K562 (cell line): ENCODE results near the gene BCL10. TPM values are rescaled to one million over a fixed set of nuclear protein-coding genes. Genes with fewer than 3 reads are reported as not detected.
A peak's percentile ranks its signal among the peaks of the same experiment; 100 is the strongest.

Experiments
- CAMTA2 ChIP-seq: fragments of 250-450 bp; sonication (Bioruptor Pico); conservative IDR thresholded peaks from 2 replicates; pipeline ENCODE4 v1.5.1; 2022
- ELF2 ChIP-seq: fragments of 250-450 bp; sonication (Bioruptor Pico); IDR thresholded peaks from 2 replicates; pipeline ENCODE4 v1.5.0; 2021; ENCODE audit warnings: mild to moderate bottlenecking
- FOXP1 ChIP-seq: sonication (generic); formaldehyde crosslinking; IDR thresholded peaks from 2 replicates; pipeline ENCODE4 v1.8.0; 2022; ENCODE audit warnings: mild to moderate bottlenecking, missing genetic modification reagents
- HNRNPL ChIP-seq: fragments of 200-400 bp; formaldehyde crosslinking; IDR thresholded peaks from 2 replicates; pipeline ENCODE4 v1.6.1; 2017; ENCODE audit warnings: low read depth, mild to moderate bottlenecking, low read length
- LCOR ChIP-seq: sonication (generic); formaldehyde crosslinking; IDR thresholded peaks from 2 replicates; pipeline ENCODE4 v1.8.0; 2022; ENCODE audit warnings: mild to moderate bottlenecking, missing genetic modification reagents
- MEF2A ChIP-seq: IDR thresholded peaks from 2 replicates; pipeline ENCODE4 v1.6.1; 2011; ENCODE audit warnings: low read depth, mild to moderate bottlenecking, low read length, moderate library complexity; ENCODE audit not compliant: control insufficient read depth
- RBM34 ChIP-seq: fragments of 200-400 bp; formaldehyde crosslinking; IDR thresholded peaks from 2 replicates; pipeline ENCODE4 v1.6.1; 2018; ENCODE audit warnings: low read length, borderline replicate concordance; ENCODE audit not compliant: insufficient read depth
- SREBF1 ChIP-seq: fragments of 150-350 bp; IDR thresholded peaks from 2 replicates; pipeline ENCODE4 v1.6.1; 2014; ENCODE audit warnings: antibody characterized with exemption, low read depth, low read length, borderline replicate concordance
- polyA plus RNA-seq, 8 experiments: library from polyadenylated mRNA; depleted of rRNA in 4 of 8; stranded (reverse) in 5 of 8; unstranded in 3 of 8; fragments of >200 nt; fragmentation: Nextera tagmentation in 2 of 8; fragmentation: Illumina TruSeq in 1 of 8; extraction: Ambion mirVana in 2 of 8; extraction: Trizol in 1 of 8; gene quantifications; 2 replicates each; pipeline versions ENCODE4 v1.2.1 to v1.2.3, GENCODE V29; 2011 to 2014; ENCODE audit warnings: inconsistent platforms in 1 of 8, missing spikeins in 1 of 8
- total RNA-seq, 7 experiments: library from RNA; depleted of rRNA in 6 of 7; stranded (reverse); fragments of >200 nt in 6 of 7; fragmentation: Illumina TruSeq in 2 of 7; extraction: Trizol in 2 of 7; gene quantifications; 2 replicates each; pipeline versions ENCODE4 v1.2.1 to v1.2.3, GENCODE V29; 2011 to 2021; ENCODE audit warnings: low replicate concordance in 1 of 7
- TF ChIP-seq, protein P1 (sequence below), 2 experiments: fragments of 250-450 bp in 1 of 2; fragments of 450-650 bp in 1 of 2; sonication (Bioruptor Pico) in 1 of 2; IDR thresholded peaks; 2 replicates each; pipeline versions ENCODE4 v1.6.1 to v1.8.0; 2016 to 2021; ENCODE audit warnings: mild to moderate bottlenecking in 2 of 2, moderate library complexity in 2 of 2, missing compliant biosample characterization in 1 of 2, missing genetic modification characterization in 1 of 2
- TF ChIP-seq, protein P2 (sequence below): sonication (generic); formaldehyde crosslinking; IDR thresholded peaks from 2 replicates; pipeline ENCODE4 v1.8.0; 2022; ENCODE audit warnings: mild to moderate bottlenecking, missing genetic modification reagents
- TF ChIP-seq, protein P3 (sequence below): fragments of 250-450 bp; sonication (Bioruptor Pico); IDR thresholded peaks from 2 replicates; pipeline ENCODE4 v1.4.0; 2020; ENCODE audit warnings: mild to moderate bottlenecking, moderate library complexity
- TF ChIP-seq, protein P4 (sequence below): sonication (generic); formaldehyde crosslinking; IDR thresholded peaks from 2 replicates; pipeline ENCODE4 v1.8.0; 2022; ENCODE audit warnings: missing genetic modification reagents, mild to moderate bottlenecking, borderline replicate concordance

BCL10 gene
- total and polyA plus RNA-seq, 9 of the 15 experiments (the other 6 are each of a cell fraction or from before 2014, with no cell fraction given) = 8.0 to 19.4 (median 12.3) TPM

DNA sequence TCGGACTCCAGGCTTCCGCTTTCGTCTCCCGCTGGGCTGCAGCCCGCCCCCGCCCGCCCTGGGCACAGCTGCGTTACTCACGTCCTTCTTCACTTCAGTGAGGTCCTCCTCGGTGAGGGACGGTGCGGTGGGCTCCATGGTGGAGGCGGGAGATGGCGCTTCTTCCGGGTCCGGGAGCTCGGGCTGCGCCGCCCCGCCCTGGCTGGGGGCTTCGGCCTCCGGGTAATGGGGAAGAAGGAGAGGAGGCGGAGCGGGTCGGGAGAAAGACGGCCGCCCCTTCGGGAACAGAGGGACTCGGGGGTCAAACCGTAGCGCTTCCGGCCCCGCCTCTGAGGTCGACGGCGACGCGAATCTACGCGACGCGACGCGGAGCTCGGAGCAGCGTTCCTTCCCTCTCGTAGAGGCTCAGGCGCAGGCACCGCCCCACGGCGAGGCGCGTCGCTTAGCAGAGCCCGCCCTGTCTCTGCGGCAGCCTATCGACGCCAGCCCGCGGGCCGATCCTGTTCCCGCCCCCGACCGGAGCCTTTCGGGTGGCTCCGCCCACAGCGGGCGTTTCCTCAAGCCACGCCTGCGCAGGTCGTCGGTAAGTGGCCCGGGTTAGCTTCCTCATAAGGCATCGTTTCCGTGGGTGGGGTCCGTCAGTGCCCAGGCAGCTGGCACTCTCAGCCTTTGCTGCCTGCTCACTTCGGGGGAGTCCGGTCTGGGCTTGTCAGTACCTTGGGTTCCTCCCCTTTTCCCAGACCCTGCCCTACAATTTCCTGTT is at the start of gene BCL10 (continued):
- TF ChIP-seq, protein P1, sequence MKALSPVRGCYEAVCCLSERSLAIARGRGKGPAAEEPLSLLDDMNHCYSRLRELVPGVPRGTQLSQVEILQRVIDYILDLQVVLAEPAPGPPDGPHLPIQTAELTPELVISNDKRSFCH (CRISPR knock-in tag; IDR thresholded peaks at IDR 0.05) = no peak
- TF ChIP-seq, protein P1 (tag; IDR thresholded peaks at IDR 0.05) = no peak
- TF ChIP-seq MEF2A (no peak), LCOR (CRISPR knock-in tag) (peak; percentile 54; the same call in 1 of the 2 replicates), CAMTA2 (CRISPR knock-in tag) (no peak), FOXP1 (peak; percentile 33), HNRNPL (no peak), SREBF1 (no peak), ELF2 (peak; percentile 92), RBM34 (peak; percentile 21; the same call in 1 of the 2 replicates)
- TF ChIP-seq, protein P2, sequence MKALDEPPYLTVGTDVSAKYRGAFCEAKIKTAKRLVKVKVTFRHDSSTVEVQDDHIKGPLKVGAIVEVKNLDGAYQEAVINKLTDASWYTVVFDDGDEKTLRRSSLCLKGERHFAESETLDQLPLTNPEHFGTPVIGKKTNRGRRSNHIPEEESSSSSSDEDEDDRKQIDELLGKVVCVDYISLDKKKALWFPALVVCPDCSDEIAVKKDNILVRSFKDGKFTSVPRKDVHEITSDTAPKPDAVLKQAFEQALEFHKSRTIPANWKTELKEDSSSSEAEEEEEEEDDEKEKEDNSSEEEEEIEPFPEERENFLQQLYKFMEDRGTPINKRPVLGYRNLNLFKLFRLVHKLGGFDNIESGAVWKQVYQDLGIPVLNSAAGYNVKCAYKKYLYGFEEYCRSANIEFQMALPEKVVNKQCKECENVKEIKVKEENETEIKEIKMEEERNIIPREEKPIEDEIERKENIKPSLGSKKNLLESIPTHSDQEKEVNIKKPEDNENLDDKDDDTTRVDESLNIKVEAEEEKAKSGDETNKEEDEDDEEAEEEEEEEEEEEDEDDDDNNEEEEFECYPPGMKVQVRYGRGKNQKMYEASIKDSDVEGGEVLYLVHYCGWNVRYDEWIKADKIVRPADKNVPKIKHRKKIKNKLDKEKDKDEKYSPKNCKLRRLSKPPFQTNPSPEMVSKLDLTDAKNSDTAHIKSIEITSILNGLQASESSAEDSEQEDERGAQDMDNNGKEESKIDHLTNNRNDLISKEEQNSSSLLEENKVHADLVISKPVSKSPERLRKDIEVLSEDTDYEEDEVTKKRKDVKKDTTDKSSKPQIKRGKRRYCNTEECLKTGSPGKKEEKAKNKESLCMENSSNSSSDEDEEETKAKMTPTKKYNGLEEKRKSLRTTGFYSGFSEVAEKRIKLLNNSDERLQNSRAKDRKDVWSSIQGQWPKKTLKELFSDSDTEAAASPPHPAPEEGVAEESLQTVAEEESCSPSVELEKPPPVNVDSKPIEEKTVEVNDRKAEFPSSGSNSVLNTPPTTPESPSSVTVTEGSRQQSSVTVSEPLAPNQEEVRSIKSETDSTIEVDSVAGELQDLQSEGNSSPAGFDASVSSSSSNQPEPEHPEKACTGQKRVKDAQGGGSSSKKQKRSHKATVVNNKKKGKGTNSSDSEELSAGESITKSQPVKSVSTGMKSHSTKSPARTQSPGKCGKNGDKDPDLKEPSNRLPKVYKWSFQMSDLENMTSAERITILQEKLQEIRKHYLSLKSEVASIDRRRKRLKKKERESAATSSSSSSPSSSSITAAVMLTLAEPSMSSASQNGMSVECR (CRISPR knock-in tag) = peak; percentile 75; the same call in 1 of the 2 replicates
- TF ChIP-seq, protein P3, sequence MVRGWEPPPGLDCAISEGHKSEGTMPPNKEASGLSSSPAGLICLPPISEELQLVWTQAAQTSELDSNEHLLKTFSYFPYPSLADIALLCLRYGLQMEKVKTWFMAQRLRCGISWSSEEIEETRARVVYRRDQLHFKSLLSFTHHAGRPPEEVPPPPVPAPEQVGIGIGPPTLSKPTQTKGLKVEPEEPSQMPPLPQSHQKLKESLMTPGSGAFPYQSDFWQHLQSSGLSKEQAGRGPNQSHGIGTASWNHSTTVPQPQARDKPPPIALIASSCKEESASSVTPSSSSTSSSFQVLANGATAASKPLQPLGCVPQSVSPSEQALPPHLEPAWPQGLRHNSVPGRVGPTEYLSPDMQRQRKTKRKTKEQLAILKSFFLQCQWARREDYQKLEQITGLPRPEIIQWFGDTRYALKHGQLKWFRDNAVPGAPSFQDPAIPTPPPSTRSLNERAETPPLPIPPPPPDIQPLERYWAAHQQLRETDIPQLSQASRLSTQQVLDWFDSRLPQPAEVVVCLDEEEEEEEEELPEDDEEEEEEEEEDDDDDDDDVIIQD = no peak
- TF ChIP-seq, protein P4, sequence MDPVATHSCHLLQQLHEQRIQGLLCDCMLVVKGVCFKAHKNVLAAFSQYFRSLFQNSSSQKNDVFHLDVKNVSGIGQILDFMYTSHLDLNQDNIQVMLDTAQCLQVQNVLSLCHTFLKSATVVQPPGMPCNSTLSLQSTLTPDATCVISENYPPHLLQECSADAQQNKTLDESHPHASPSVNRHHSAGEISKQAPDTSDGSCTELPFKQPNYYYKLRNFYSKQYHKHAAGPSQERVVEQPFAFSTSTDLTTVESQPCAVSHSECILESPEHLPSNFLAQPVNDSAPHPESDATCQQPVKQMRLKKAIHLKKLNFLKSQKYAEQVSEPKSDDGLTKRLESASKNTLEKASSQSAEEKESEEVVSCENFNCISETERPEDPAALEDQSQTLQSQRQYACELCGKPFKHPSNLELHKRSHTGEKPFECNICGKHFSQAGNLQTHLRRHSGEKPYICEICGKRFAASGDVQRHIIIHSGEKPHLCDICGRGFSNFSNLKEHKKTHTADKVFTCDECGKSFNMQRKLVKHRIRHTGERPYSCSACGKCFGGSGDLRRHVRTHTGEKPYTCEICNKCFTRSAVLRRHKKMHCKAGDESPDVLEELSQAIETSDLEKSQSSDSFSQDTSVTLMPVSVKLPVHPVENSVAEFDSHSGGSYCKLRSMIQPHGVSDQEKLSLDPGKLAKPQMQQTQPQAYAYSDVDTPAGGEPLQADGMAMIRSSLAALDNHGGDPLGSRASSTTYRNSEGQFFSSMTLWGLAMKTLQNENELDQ (CRISPR knock-in tag) = no peak
